HEK293 (cell line): ENCODE results near the gene KRT39.

Source experiments
- CTCF ChIA-PET: fragments of 350-600 bp; formaldehyde crosslinking; extraction: SDS; loops from one replicate; lab custom pipeline; 2021; ENCODE audit warnings: antibody characterized with exemption; lab: Yijun Ruan, JAX
- POLR2A ChIA-PET: fragments of 300-600 bp; formaldehyde crosslinking; extraction: SDS; loops from one replicate; lab custom pipeline; 2020; ENCODE audit warnings: antibody characterized with exemption, inconsistent platforms; lab: Yijun Ruan, JAX
- H3K27ac ChIP-seq: fragments of 200-500 bp; sonication (Bioruptor generic); 2 replicates; pipeline ENCODE4 v1.5.1; 2014; ENCODE audit warnings: low read depth, low read length, control low read depth, inconsistent platforms; ENCODE audit errors: extremely low read depth
- H3K36me3 ChIP-seq, 2 experiments: fragments of 200-500 bp in 1 of 2; sonication (Bioruptor generic) in 1 of 2; 1 replicate in 1 of 2; 2 replicates in 1 of 2; pipeline ENCODE4 v1.5.1; 2014 to 2017; ENCODE audit warnings: inconsistent platforms in 2 of 2, low read length in 2 of 2; ENCODE audit not compliant: control insufficient read depth in 2 of 2, insufficient read depth in 1 of 2
- H3K4me1 ChIP-seq: fragments of 200-500 bp; sonication (Bioruptor generic); 2 replicates; pipeline ENCODE4 v1.5.1; 2014; ENCODE audit warnings: mild to moderate bottlenecking, low read length, inconsistent platforms; ENCODE audit not compliant: control insufficient read depth, insufficient read depth
- H3K4me3 ChIP-seq: 2 replicates; pipeline ENCODE4 v1.5.1; 2011; ENCODE audit warnings: low read depth, mild to moderate bottlenecking, control low read depth, low read length, moderate library complexity
- H3K9me3 ChIP-seq: fragments of 200-500 bp; sonication (Bioruptor generic); 2 replicates; pipeline ENCODE4 v1.5.1; 2014; ENCODE audit warnings: low read depth, low read length, inconsistent platforms; ENCODE audit not compliant: control insufficient read depth, insufficient read depth
- KLF16 ChIP-seq: fragments of 450-650 bp; formaldehyde crosslinking; IDR thresholded peaks from 2 replicates; pipeline ENCODE4 v1.5.1; 2017; ENCODE audit warnings: missing biosample characterization, missing genetic modification characterization
- SCRT2 ChIP-seq: fragments of 450-650 bp; formaldehyde crosslinking; IDR thresholded peaks from 2 replicates; pipeline ENCODE4 v1.5.1; 2016; ENCODE audit warnings: missing biosample characterization, missing genetic modification characterization
- TRIM28 ChIP-seq: IDR thresholded peaks from 2 replicates; pipeline ENCODE4 v1.6.1; 2011; ENCODE audit warnings: low read length, control low read depth, borderline replicate concordance
- WT1 ChIP-seq: fragments of 450-650 bp; formaldehyde crosslinking; IDR thresholded peaks from 2 replicates; pipeline ENCODE4 v1.5.1; 2016; ENCODE audit warnings: missing biosample characterization, missing genetic modification characterization
- ZBTB17 ChIP-seq: fragments of 450-650 bp; formaldehyde crosslinking; IDR thresholded peaks from 2 replicates; pipeline ENCODE4 v1.5.1; 2016; ENCODE audit warnings: missing biosample characterization, missing genetic modification characterization
- ZBTB44 ChIP-seq: fragments of 450-650 bp; IDR thresholded peaks from 2 replicates; pipeline ENCODE4 v1.5.1; 2018; ENCODE audit warnings: missing biosample characterization, mild to moderate bottlenecking, missing genetic modification characterization
- ZBTB48 ChIP-seq: fragments of 450-650 bp; formaldehyde crosslinking; IDR thresholded peaks from 2 replicates; pipeline ENCODE4 v1.5.1; 2016; ENCODE audit warnings: missing biosample characterization, missing genetic modification characterization
- ZNF140 ChIP-seq: fragments of 450-650 bp; formaldehyde crosslinking; IDR thresholded peaks from 2 replicates; pipeline ENCODE4 v1.5.1; 2016; ENCODE audit warnings: missing biosample characterization, missing genetic modification characterization
- ZNF24 ChIP-seq: fragments of 450-650 bp; formaldehyde crosslinking; IDR thresholded peaks from 2 replicates; pipeline ENCODE4 v1.5.1; 2016; ENCODE audit warnings: missing biosample characterization, missing genetic modification characterization
- ZNF266 ChIP-seq: fragments of 450-650 bp; formaldehyde crosslinking; IDR thresholded peaks from 2 replicates; pipeline ENCODE4 v1.5.1; 2016; ENCODE audit warnings: missing biosample characterization, missing genetic modification characterization, low read depth
- ZNF292 ChIP-seq: fragments of 450-650 bp; formaldehyde crosslinking; IDR thresholded peaks from 2 replicates; pipeline ENCODE4 v1.5.1; 2016; ENCODE audit warnings: low read depth, missing biosample characterization, missing genetic modification characterization, borderline replicate concordance
- ZNF335 ChIP-seq: fragments of 450-650 bp; formaldehyde crosslinking; conservative IDR thresholded peaks from 2 replicates; pipeline ENCODE4 v1.5.1; 2016; ENCODE audit warnings: missing biosample characterization, missing genetic modification characterization
- ZNF350 ChIP-seq: fragments of 450-650 bp; formaldehyde crosslinking; IDR thresholded peaks from 2 replicates; pipeline ENCODE4 v1.5.0; 2017; ENCODE audit warnings: missing biosample characterization, mild to moderate bottlenecking, missing genetic modification characterization
- ZNF366 ChIP-seq: fragments of 450-650 bp; formaldehyde crosslinking; conservative IDR thresholded peaks from 2 replicates; pipeline ENCODE4 v1.5.1; 2016; ENCODE audit warnings: missing biosample characterization, missing genetic modification characterization
- ZNF433 ChIP-seq: fragments of 450-650 bp; formaldehyde crosslinking; IDR thresholded peaks from 2 replicates; pipeline ENCODE4 v1.5.1; 2016; ENCODE audit warnings: missing biosample characterization, missing genetic modification characterization, low read depth
- ZNF521 ChIP-seq: fragments of 450-650 bp; formaldehyde crosslinking; IDR thresholded peaks from 2 replicates; pipeline ENCODE4 v1.5.1; 2017; ENCODE audit warnings: missing biosample characterization, mild to moderate bottlenecking, missing genetic modification characterization
- ZNF549 ChIP-seq: fragments of 450-650 bp; IDR thresholded peaks from 2 replicates; pipeline ENCODE4 v1.5.1; 2018; ENCODE audit warnings: missing biosample characterization, missing genetic modification characterization, mild to moderate bottlenecking, inconsistent platforms, moderate library complexity
- ZNF626 ChIP-seq: fragments of 450-650 bp; sonication (Bioruptor Pico); formaldehyde crosslinking; IDR thresholded peaks from 2 replicates; pipeline ENCODE4 v1.5.1; 2018; ENCODE audit warnings: missing biosample characterization, missing genetic modification characterization, inconsistent platforms
- ZNF660 ChIP-seq: fragments of 450-650 bp; IDR thresholded peaks from 2 replicates; pipeline ENCODE4 v1.5.1; 2018; ENCODE audit warnings: missing biosample characterization, mild to moderate bottlenecking, missing genetic modification characterization
- ZNF768 ChIP-seq: fragments of 450-650 bp; formaldehyde crosslinking; IDR thresholded peaks from 2 replicates; pipeline ENCODE4 v1.5.1; 2018; ENCODE audit warnings: missing biosample characterization, mild to moderate bottlenecking, missing genetic modification characterization
- ZXDB ChIP-seq: fragments of 450-650 bp; formaldehyde crosslinking; IDR thresholded peaks from 2 replicates; pipeline ENCODE4 v1.5.1; 2016; ENCODE audit warnings: missing biosample characterization, missing genetic modification characterization
- TF ChIP-seq, protein P1 (sequence below): fragments of 450-650 bp; formaldehyde crosslinking; IDR thresholded peaks from 2 replicates; pipeline ENCODE4 v1.5.1; 2016; ENCODE audit warnings: missing biosample characterization, missing genetic modification characterization, borderline replicate concordance
- TF ChIP-seq, protein P2 (sequence below): fragments of 450-650 bp; formaldehyde crosslinking; IDR thresholded peaks from 2 replicates; pipeline ENCODE4 v1.5.1; 2016; ENCODE audit warnings: missing biosample characterization, missing genetic modification characterization
- TF ChIP-seq, protein P3 (sequence below): fragments of 450-650 bp; formaldehyde crosslinking; IDR thresholded peaks from 2 replicates; pipeline ENCODE4 v1.5.1; 2016; ENCODE audit warnings: missing biosample characterization, missing genetic modification characterization, low read depth
- TF ChIP-seq, protein P4 (sequence below): fragments of 450-650 bp; formaldehyde crosslinking; conservative IDR thresholded peaks from 2 replicates; pipeline ENCODE4 v1.5.1; 2016; ENCODE audit warnings: low read depth, missing biosample characterization, missing genetic modification characterization
- TF ChIP-seq, protein P5 (sequence below): fragments of 450-650 bp; formaldehyde crosslinking; IDR thresholded peaks from 2 replicates; pipeline ENCODE4 v1.5.1; 2016; ENCODE audit warnings: missing biosample characterization, missing genetic modification characterization

KRT39 gene

DNA sequence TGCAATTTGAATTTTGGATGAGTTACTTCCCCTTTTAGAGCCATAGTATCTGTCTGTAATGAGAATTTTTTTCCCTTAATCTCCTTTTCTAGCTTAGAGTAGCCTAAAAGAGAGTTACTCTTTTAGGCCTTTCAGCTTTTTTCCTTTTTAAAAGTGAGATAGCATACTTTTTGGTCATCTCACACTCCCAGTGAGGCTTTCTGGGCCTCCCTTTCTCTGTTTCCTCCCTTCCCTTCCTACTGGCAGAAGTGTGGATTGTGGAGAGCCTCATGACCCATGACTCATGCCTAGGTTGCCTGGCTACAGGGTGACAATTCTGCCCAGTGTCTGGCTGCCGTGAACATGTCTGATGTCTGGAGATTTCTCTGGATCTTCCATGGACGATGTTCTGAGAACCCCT, 44.5 kb downstream of the KRT39 start:
- ChIA-PET CTCF (interaction anchor here (0.6 to 1.0 kb wide), 3 partner anchors 434 to 726 kb away, joined by 3 to 6 read pairs (median 3); no protein-coding TSS in a partner anchor), POLR2A (no interaction called here)
- no peaks in the 10 kb centered on the region for H3K36me3 ChIP-seq
- no peaks in the 10 kb centered on the region for H3K9me3 ChIP-seq
- H3K4me1 ChIP-seq = no peaks in the 10 kb centered on the region
- H3K27ac ChIP-seq = no peak overlapping the region
- H3K4me3 ChIP-seq = no peak overlapping the region
- TF ChIP-seq ZNF626 (tag by site-specific recombination) (no peak), ZNF266 (no peak), ZXDB (tag by site-specific recombination) (no peak), ZNF24 (tag by site-specific recombination) (no peak), ZNF335 (peak; percentile 38), ZNF660 (0 out of 2 replicates have a peak, but pooled peaks have one; percentile 29), ZNF350 (tag by site-specific recombination) (no peak), ZBTB17 (tag by site-specific recombination) (peak; percentile 76), ZNF549 (tag by site-specific recombination) (no peak), ZNF768 (no peak), ZNF292 (tag by site-specific recombination) (no peak), TRIM28 (no peak), ZBTB44 (tag by site-specific recombination) (no peak), ZBTB48 (tag by site-specific recombination) (no peak), ZNF140 (tag by site-specific recombination) (peak; percentile 74; the same call in 1 of the 2 replicates), WT1 (tag by site-specific recombination) (peak; percentile 45; the same call in 1 of the 2 replicates), ZNF433 (tag by site-specific recombination) (no peak), SCRT2 (no peak), ZNF366 (tag by site-specific recombination) (peak; percentile 57; the same call in 1 of the 2 replicates), KLF16 (tag by site-specific recombination) (no peak), ZNF521 (tag by site-specific recombination) (no peak)
- TF ChIP-seq, protein P1, sequence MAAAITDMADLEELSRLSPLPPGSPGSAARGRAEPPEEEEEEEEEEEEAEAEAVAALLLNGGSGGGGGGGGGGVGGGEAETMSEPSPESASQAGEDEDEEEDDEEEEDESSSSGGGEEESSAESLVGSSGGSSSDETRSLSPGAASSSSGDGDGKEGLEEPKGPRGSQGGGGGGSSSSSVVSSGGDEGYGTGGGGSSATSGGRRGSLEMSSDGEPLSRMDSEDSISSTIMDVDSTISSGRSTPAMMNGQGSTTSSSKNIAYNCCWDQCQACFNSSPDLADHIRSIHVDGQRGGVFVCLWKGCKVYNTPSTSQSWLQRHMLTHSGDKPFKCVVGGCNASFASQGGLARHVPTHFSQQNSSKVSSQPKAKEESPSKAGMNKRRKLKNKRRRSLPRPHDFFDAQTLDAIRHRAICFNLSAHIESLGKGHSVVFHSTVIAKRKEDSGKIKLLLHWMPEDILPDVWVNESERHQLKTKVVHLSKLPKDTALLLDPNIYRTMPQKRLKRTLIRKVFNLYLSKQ (tag by site-specific recombination) = no peak
- TF ChIP-seq, protein P2, sequence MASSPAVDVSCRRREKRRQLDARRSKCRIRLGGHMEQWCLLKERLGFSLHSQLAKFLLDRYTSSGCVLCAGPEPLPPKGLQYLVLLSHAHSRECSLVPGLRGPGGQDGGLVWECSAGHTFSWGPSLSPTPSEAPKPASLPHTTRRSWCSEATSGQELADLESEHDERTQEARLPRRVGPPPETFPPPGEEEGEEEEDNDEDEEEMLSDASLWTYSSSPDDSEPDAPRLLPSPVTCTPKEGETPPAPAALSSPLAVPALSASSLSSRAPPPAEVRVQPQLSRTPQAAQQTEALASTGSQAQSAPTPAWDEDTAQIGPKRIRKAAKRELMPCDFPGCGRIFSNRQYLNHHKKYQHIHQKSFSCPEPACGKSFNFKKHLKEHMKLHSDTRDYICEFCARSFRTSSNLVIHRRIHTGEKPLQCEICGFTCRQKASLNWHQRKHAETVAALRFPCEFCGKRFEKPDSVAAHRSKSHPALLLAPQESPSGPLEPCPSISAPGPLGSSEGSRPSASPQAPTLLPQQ (tag by site-specific recombination) = no peak
- TF ChIP-seq, protein P3, sequence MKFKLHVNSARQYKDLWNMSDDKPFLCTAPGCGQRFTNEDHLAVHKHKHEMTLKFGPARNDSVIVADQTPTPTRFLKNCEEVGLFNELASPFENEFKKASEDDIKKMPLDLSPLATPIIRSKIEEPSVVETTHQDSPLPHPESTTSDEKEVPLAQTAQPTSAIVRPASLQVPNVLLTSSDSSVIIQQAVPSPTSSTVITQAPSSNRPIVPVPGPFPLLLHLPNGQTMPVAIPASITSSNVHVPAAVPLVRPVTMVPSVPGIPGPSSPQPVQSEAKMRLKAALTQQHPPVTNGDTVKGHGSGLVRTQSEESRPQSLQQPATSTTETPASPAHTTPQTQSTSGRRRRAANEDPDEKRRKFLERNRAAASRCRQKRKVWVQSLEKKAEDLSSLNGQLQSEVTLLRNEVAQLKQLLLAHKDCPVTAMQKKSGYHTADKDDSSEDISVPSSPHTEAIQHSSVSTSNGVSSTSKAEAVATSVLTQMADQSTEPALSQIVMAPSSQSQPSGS (tag by site-specific recombination) = no peak
- TF ChIP-seq, protein P4, sequence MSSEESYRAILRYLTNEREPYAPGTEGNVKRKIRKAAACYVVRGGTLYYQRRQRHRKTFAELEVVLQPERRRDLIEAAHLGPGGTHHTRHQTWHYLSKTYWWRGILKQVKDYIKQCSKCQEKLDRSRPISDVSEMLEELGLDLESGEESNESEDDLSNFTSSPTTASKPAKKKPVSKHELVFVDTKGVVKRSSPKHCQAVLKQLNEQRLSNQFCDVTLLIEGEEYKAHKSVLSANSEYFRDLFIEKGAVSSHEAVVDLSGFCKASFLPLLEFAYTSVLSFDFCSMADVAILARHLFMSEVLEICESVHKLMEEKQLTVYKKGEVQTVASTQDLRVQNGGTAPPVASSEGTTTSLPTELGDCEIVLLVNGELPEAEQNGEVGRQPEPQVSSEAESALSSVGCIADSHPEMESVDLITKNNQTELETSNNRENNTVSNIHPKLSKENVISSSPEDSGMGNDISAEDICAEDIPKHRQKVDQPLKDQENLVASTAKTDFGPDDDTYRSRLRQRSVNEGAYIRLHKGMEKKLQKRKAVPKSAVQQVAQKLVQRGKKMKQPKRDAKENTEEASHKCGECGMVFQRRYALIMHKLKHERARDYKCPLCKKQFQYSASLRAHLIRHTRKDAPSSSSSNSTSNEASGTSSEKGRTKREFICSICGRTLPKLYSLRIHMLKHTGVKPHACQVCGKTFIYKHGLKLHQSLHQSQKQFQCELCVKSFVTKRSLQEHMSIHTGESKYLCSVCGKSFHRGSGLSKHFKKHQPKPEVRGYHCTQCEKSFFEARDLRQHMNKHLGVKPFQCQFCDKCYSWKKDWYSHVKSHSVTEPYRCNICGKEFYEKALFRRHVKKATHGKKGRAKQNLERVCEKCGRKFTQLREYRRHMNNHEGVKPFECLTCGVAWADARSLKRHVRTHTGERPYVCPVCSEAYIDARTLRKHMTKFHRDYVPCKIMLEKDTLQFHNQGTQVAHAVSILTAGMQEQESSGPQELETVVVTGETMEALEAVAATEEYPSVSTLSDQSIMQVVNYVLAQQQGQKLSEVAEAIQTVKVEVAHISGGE (tag by site-specific recombination) = no peak
- TF ChIP-seq, protein P5, sequence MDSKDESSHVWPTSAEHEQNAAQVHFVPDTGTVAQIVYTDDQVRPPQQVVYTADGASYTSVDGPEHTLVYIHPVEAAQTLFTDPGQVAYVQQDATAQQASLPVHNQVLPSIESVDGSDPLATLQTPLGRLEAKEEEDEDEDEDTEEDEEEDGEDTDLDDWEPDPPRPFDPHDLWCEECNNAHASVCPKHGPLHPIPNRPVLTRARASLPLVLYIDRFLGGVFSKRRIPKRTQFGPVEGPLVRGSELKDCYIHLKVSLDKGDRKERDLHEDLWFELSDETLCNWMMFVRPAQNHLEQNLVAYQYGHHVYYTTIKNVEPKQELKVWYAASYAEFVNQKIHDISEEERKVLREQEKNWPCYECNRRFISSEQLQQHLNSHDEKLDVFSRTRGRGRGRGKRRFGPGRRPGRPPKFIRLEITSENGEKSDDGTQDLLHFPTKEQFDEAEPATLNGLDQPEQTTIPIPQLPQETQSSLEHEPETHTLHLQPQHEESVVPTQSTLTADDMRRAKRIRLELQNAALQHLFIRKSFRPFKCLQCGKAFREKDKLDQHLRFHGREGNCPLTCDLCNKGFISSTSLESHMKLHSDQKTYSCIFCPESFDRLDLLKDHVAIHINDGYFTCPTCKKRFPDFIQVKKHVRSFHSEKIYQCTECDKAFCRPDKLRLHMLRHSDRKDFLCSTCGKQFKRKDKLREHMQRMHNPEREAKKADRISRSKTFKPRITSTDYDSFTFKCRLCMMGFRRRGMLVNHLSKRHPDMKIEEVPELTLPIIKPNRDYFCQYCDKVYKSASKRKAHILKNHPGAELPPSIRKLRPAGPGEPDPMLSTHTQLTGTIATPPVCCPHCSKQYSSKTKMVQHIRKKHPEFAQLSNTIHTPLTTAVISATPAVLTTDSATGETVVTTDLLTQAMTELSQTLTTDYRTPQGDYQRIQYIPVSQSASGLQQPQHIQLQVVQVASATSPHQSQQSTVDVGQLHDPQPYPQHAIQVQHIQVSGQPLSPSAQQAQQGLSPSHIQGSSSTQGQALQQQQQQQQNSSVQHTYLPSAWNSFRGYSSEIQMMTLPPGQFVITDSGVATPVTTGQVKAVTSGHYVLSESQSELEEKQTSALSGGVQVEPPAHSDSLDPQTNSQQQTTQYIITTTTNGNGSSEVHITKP (tag by site-specific recombination) = no peak
